ENCODE results near the gene FAM83C.

- TF ChIP-seq, protein P1, sequence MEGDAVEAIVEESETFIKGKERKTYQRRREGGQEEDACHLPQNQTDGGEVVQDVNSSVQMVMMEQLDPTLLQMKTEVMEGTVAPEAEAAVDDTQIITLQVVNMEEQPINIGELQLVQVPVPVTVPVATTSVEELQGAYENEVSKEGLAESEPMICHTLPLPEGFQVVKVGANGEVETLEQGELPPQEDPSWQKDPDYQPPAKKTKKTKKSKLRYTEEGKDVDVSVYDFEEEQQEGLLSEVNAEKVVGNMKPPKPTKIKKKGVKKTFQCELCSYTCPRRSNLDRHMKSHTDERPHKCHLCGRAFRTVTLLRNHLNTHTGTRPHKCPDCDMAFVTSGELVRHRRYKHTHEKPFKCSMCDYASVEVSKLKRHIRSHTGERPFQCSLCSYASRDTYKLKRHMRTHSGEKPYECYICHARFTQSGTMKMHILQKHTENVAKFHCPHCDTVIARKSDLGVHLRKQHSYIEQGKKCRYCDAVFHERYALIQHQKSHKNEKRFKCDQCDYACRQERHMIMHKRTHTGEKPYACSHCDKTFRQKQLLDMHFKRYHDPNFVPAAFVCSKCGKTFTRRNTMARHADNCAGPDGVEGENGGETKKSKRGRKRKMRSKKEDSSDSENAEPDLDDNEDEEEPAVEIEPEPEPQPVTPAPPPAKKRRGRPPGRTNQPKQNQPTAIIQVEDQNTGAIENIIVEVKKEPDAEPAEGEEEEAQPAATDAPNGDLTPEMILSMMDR (conservative IDR thresholded peaks at IDR 0.05; ENCODE audit: low read length), result no peak
- no peak for TF ChIP-seq EZH2phosphoT487 (IDR thresholded peaks at IDR 0.05; ENCODE audit: borderline replicate concordance, low read depth, low read length)
Measured at GRCh38 chr20:35240083-35240810, 52.0 kb downstream of the FAM83C start.

Data from OCI-LY7 (cell line).